ENCODE data around the gene WDR19.
"Not testable (repeated sequence)": the region's sequence is repeated elsewhere in the genome, so short reads cannot be mapped to it uniquely, and the experiment has no call there.

WDR19 gene

GRCh38 chr4:39178706-39179105, 3.6 kb upstream of the WDR19 start:
- Histone ChIP-seq H3K36me3 (ENCODE audit: control insufficient read depth, insufficient read depth, low read length) (no peaks in the 10 kb centered on the region), H3K27ac (ENCODE audit: low read depth, low read length) (no peak overlapping the region), H3K4me3 (ENCODE audit: low read depth, low read length) (no peak overlapping the region), H3K4me1 (ENCODE audit: control insufficient read depth, insufficient read depth, low read length) (peaks cover 5% of the 10 kb centered on the region; the same call in 1 of the 2 replicates), H3K9ac (ENCODE audit: low read length) (no peak overlapping the region), H3K27me3 (ENCODE audit: control insufficient read depth, insufficient read depth, low read length) (peaks cover 6% of the 10 kb centered on the region; the same call in 1 of the 2 replicates), H3K9me3 (ENCODE audit: control insufficient read depth, insufficient read depth, low read depth, low read length) (no peaks in the 10 kb centered on the region)

- H3K4me3 ChIP-seq (ENCODE audit: low read depth, low read length) = no peak overlapping the region
- H3K4me1 ChIP-seq (ENCODE audit: control insufficient read depth, insufficient read depth, low read length) = peaks cover 5% of the 10 kb centered on the region; the same call in 1 of the 2 replicates
- no peaks in the 10 kb centered on the region for H3K9me3 ChIP-seq (ENCODE audit: control insufficient read depth, insufficient read depth, low read depth, low read length)
- H3K27ac ChIP-seq (ENCODE audit: low read depth, low read length) = no peak overlapping the region
- H3K36me3 ChIP-seq (ENCODE audit: control insufficient read depth, insufficient read depth, low read length) = no peaks in the 10 kb centered on the region
- no peak overlapping the region for H3K9ac ChIP-seq (ENCODE audit: low read length)
- peaks cover 8% of the 10 kb centered on the region; the same call in 1 of the 2 replicates for H3K27me3 ChIP-seq (ENCODE audit: control insufficient read depth, insufficient read depth, low read length)
These were observed 2.6 kb upstream of the WDR19 start for GRCh38 chr4:39179681-39180080.

- H3K9ac ChIP-seq (ENCODE audit: low read length); H3K27me3 ChIP-seq (ENCODE audit: control insufficient read depth, insufficient read depth, low read length); H3K4me3 ChIP-seq (ENCODE audit: low read depth, low read length); H3K4me1 ChIP-seq (ENCODE audit: control insufficient read depth, insufficient read depth, low read length); H3K27ac ChIP-seq (ENCODE audit: low read depth, low read length); H3K9me3 ChIP-seq (ENCODE audit: control insufficient read depth, insufficient read depth, low read depth, low read length); H3K36me3 ChIP-seq (ENCODE audit: control insufficient read depth, insufficient read depth, low read length): not testable (repeated sequence)
These were observed 1.7 kb upstream of the WDR19 start for GRCh38 chr4:39180629-39181028.

GRCh38 chr4:39181520-39181904, 817 bp upstream of the WDR19 start:
- peaks cover 5% of the 10 kb centered on the region; the same call in 1 of the 2 replicates for H3K4me1 ChIP-seq (ENCODE audit: control insufficient read depth, insufficient read depth, low read length)
- H3K9me3 ChIP-seq (ENCODE audit: control insufficient read depth, insufficient read depth, low read depth, low read length) = no peaks in the 10 kb centered on the region
- H3K4me3 ChIP-seq (ENCODE audit: low read depth, low read length) = peak overlapping the region; percentile 58
- peaks cover 8% of the 10 kb centered on the region; the same call in 1 of the 2 replicates for H3K27me3 ChIP-seq (ENCODE audit: control insufficient read depth, insufficient read depth, low read length)
- no peaks in the 10 kb centered on the region for H3K36me3 ChIP-seq (ENCODE audit: control insufficient read depth, insufficient read depth, low read length)
- no peak overlapping the region for H3K27ac ChIP-seq (ENCODE audit: low read depth, low read length)
- no peak overlapping the region for H3K9ac ChIP-seq (ENCODE audit: low read length)

- Histone ChIP-seq H3K27ac (ENCODE audit: low read depth, low read length) (no peak overlapping the region), H3K9ac (ENCODE audit: low read length) (no peak overlapping the region), H3K36me3 (ENCODE audit: control insufficient read depth, insufficient read depth, low read length) (peaks cover 16% of the 10 kb centered on the region; the same call in 1 of the 2 replicates), H3K27me3 (ENCODE audit: control insufficient read depth, insufficient read depth, low read length) (no peaks in the 10 kb centered on the region), H3K4me3 (ENCODE audit: low read depth, low read length) (no peak overlapping the region), H3K4me1 (ENCODE audit: control insufficient read depth, insufficient read depth, low read length) (no peaks in the 10 kb centered on the region), H3K9me3 (ENCODE audit: control insufficient read depth, insufficient read depth, low read depth, low read length) (peaks cover 2% of the 10 kb centered on the region; the same call in 1 of the 2 replicates)
These were observed 19.6 kb downstream of the WDR19 start for GRCh38 chr4:39201963-39202362.

GRCh38 chr4:39204543-39204942, 22.2 kb downstream of the WDR19 start:
- no peaks in the 10 kb centered on the region for H3K27me3 ChIP-seq (ENCODE audit: control insufficient read depth, insufficient read depth, low read length)
- H3K4me3 ChIP-seq (ENCODE audit: low read depth, low read length) = no peak overlapping the region
- no peak overlapping the region for H3K9ac ChIP-seq (ENCODE audit: low read length)
- H3K27ac ChIP-seq (ENCODE audit: low read depth, low read length) = no peak overlapping the region
- no peaks in the 10 kb centered on the region for H3K4me1 ChIP-seq (ENCODE audit: control insufficient read depth, insufficient read depth, low read length)
- peaks cover 16% of the 10 kb centered on the region; the same call in 1 of the 2 replicates for H3K36me3 ChIP-seq (ENCODE audit: control insufficient read depth, insufficient read depth, low read length)
- H3K9me3 ChIP-seq (ENCODE audit: control insufficient read depth, insufficient read depth, low read depth, low read length) = peaks cover 2% of the 10 kb centered on the region; the same call in 1 of the 2 replicates

GRCh38 chr4:39205000-39205399, 22.7 kb downstream of the WDR19 start:
- Histone ChIP-seq H3K27ac (ENCODE audit: low read depth, low read length) (no peak overlapping the region), H3K36me3 (ENCODE audit: control insufficient read depth, insufficient read depth, low read length) (peaks cover 16% of the 10 kb centered on the region; the same call in 1 of the 2 replicates), H3K27me3 (ENCODE audit: control insufficient read depth, insufficient read depth, low read length) (no peaks in the 10 kb centered on the region), H3K9me3 (ENCODE audit: control insufficient read depth, insufficient read depth, low read depth, low read length) (peaks cover 2% of the 10 kb centered on the region; the same call in 1 of the 2 replicates), H3K4me1 (ENCODE audit: control insufficient read depth, insufficient read depth, low read length) (no peaks in the 10 kb centered on the region), H3K9ac (ENCODE audit: low read length) (no peak overlapping the region), H3K4me3 (ENCODE audit: low read depth, low read length) (no peak overlapping the region)

- Histone ChIP-seq H3K4me3 (ENCODE audit: low read depth, low read length) (no peak overlapping the region), H3K27me3 (ENCODE audit: control insufficient read depth, insufficient read depth, low read length) (no peaks in the 10 kb centered on the region), H3K4me1 (ENCODE audit: control insufficient read depth, insufficient read depth, low read length) (no peaks in the 10 kb centered on the region), H3K9me3 (ENCODE audit: control insufficient read depth, insufficient read depth, low read depth, low read length) (peaks cover 2% of the 10 kb centered on the region; the same call in 1 of the 2 replicates), H3K36me3 (ENCODE audit: control insufficient read depth, insufficient read depth, low read length) (peaks cover 16% of the 10 kb centered on the region; the same call in 1 of the 2 replicates), H3K27ac (ENCODE audit: low read depth, low read length) (no peak overlapping the region), H3K9ac (ENCODE audit: low read length) (no peak overlapping the region)
These were observed 23.1 kb downstream of the WDR19 start for GRCh38 chr4:39205476-39205875.

- Histone ChIP-seq H3K27me3 (ENCODE audit: control insufficient read depth, insufficient read depth, low read length) (no peaks in the 10 kb centered on the region), H3K9me3 (ENCODE audit: control insufficient read depth, insufficient read depth, low read depth, low read length) (no peaks in the 10 kb centered on the region), H3K4me1 (ENCODE audit: control insufficient read depth, insufficient read depth, low read length) (no peaks in the 10 kb centered on the region), H3K4me3 (ENCODE audit: low read depth, low read length) (no peak overlapping the region), H3K36me3 (ENCODE audit: control insufficient read depth, insufficient read depth, low read length) (no peaks in the 10 kb centered on the region), H3K27ac (ENCODE audit: low read depth, low read length) (no peak overlapping the region), H3K9ac (ENCODE audit: low read length) (no peak overlapping the region)
These were observed 45.6 kb downstream of the WDR19 start for GRCh38 chr4:39227906-39228305.

GRCh38 chr4:39228377-39228776, 46.0 kb downstream of the WDR19 start:
- Histone ChIP-seq H3K4me3 (ENCODE audit: low read depth, low read length) (no peak overlapping the region), H3K4me1 (ENCODE audit: control insufficient read depth, insufficient read depth, low read length) (no peaks in the 10 kb centered on the region), H3K9ac (ENCODE audit: low read length) (no peak overlapping the region), H3K36me3 (ENCODE audit: control insufficient read depth, insufficient read depth, low read length) (no peaks in the 10 kb centered on the region), H3K9me3 (ENCODE audit: control insufficient read depth, insufficient read depth, low read depth, low read length) (no peaks in the 10 kb centered on the region), H3K27ac (ENCODE audit: low read depth, low read length) (no peak overlapping the region), H3K27me3 (ENCODE audit: control insufficient read depth, insufficient read depth, low read length) (no peaks in the 10 kb centered on the region)

GRCh38 chr4:39230462-39230861, 48.1 kb downstream of the WDR19 start:
- no peak overlapping the region for H3K9ac ChIP-seq (ENCODE audit: low read length)
- no peaks in the 10 kb centered on the region for H3K27me3 ChIP-seq (ENCODE audit: control insufficient read depth, insufficient read depth, low read length)
- H3K9me3 ChIP-seq (ENCODE audit: control insufficient read depth, insufficient read depth, low read depth, low read length) = no peaks in the 10 kb centered on the region
- no peak overlapping the region for H3K4me3 ChIP-seq (ENCODE audit: low read depth, low read length)
- H3K27ac ChIP-seq (ENCODE audit: low read depth, low read length) = no peak overlapping the region
- 0 out of 2 replicates have a peak, but pooled peaks cover 3% of the 10 kb centered on the region for H3K36me3 ChIP-seq (ENCODE audit: control insufficient read depth, insufficient read depth, low read length)
- no peaks in the 10 kb centered on the region for H3K4me1 ChIP-seq (ENCODE audit: control insufficient read depth, insufficient read depth, low read length)
